C4-2B (cell line): ENCODE results near the gene ZNF385B.

Experiments used
- H3K27ac ChIP-seq: fragments of 450-650 bp; 2 replicates; pipeline ENCODE4 v1.5.1; 2017
- CTCF ChIP-seq: fragments of 450-650 bp; conservative IDR thresholded peaks from 2 replicates; pipeline ENCODE4 v1.5.1; 2017; ENCODE audit warnings: mild to moderate bottlenecking
- ZFX ChIP-seq: fragments of 450-650 bp; IDR thresholded peaks from 2 replicates; pipeline ENCODE4 v1.6.1; 2017

ZNF385B gene

GRCh38 chr2:179578171-179578916 lies 283.1 kb downstream of the ZNF385B start:
- TF ChIP-seq ZFX, result no peak
- TF ChIP-seq CTCF, result no peak
- H3K27ac ChIP-seq, result no peak overlapping the region

- no peak for TF ChIP-seq CTCF
- TF ChIP-seq ZFX, result no peak
- no peak overlapping the region for H3K27ac ChIP-seq
These were observed 287.3 kb downstream of the ZNF385B start for GRCh38 chr2:179574061-179574519.

- peak overlapping the region; percentile 86; the same call in 1 of the 2 replicates for H3K27ac ChIP-seq
- TF ChIP-seq ZFX, result no peak
These were observed 288.9 kb downstream of the ZNF385B start for GRCh38 chr2:179572544-179572943.

- TF ChIP-seq ZFX (no peak), CTCF (no peak)
- H3K27ac ChIP-seq, result peak overlapping the region; percentile 86
These were observed 289.7 kb downstream of the ZNF385B start for GRCh38 chr2:179571721-179572120.

- TF ChIP-seq ZFX (no peak), CTCF (no peak)
These were observed 290.2 kb downstream of the ZNF385B start for GRCh38 chr2:179571252-179571651.

GRCh38 chr2:179569831-179570233 lies 291.6 kb downstream of the ZNF385B start:
- peak overlapping the region; percentile 77 for H3K27ac ChIP-seq
- TF ChIP-seq ZFX (no peak), CTCF (no peak)

More at GRCh38 chr2:179571252-179571651, 290.2 kb downstream of the ZNF385B start:
- peak overlapping the region; percentile 86 for H3K27ac ChIP-seq

GRCh38 chr2:179565807-179566206 lies 295.6 kb downstream of the ZNF385B start:
- no peak overlapping the region for H3K27ac ChIP-seq
- no peak for TF ChIP-seq ZFX
- TF ChIP-seq CTCF, result no peak
